ENCODE results near the gene LHX5. TPM values are rescaled to one million over a fixed set of nuclear protein-coding genes. Genes with fewer than 3 reads are reported as not detected.

LHX5 gene
- polyA plus RNA-seq, 3 donors = 0.10 TPM; not detected in 2

DNA sequence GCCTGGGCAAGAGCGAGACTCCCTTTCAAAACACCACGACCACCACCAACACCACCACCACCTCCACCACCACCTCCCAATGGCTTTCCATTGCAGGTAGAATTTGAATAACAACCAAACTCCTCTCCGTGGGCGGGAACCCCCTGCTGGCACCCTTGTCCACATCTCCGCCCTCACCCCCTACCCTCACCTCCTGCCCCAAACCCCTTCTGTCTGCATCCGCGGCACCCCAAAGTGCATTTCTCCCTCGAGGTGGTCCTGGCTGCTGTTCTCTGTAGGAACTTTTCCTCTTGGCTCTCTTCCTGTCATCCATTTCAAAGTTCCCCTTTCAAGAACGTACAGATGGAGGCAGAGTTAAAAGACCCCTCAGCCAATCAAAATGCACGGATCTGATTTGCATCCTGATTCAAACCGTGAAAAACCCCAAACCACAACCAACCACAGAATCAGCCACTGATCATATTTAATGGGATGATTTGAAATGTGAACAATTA lies 45.7 kb downstream of the LHX5 start:
- H3K27ac ChIP-seq (ENCODE audit: low read depth, low read length) = no peak overlapping the region
- WGBS, 3 donors = 36 to 61% (median 40%) methylated on average over 11 of the region's 11 CpGs

DNA sequence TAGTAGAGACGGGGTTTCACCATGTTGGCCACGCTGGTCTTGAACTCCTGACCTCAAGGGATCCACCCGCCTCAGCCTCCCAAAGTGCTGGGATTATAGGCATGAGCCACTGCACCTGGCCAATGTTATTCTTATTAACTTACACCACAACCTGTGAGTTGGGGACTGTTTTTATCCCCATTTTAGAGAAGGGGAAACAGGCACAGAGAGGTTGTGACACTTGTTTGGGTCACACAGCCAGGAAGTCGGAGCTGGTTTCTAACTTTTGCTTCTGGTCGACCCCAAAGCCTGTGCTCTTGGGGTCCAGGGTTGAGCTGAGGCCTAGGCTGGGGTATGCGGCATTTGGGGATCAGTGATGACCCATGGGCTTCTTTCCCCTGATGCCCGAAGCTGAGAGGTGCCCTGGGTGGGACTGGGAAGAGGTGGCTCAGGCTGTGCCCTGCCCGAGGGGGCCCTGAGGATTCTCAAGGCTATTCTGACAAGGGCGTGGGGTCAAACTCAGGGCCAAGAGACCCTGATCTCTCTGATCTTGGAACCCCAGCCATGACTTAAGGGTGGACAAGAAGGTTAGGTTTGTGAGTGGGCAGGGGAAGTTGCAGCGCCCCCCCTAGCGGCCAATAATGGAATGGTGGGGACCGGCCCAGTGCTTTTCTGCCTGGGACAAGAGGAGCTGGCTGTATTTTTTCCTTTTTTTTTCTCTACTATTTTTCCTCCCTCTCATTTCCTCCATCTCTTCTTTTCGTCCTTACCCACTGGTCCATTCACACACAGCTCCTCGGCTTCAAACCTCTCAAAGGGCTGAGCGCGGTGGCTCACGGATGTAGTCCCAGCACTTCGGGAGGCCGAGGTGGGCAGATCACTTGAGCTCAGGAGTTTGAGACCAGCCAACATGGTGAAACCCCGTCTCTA lies 46.5 kb downstream of the LHX5 start:
- no peak overlapping the region for H3K27ac ChIP-seq (ENCODE audit: low read depth, low read length)
- 58 to 63% (median 62%) methylated on average over 20 of the region's 20 CpGs for WGBS, 3 donors

DNA sequence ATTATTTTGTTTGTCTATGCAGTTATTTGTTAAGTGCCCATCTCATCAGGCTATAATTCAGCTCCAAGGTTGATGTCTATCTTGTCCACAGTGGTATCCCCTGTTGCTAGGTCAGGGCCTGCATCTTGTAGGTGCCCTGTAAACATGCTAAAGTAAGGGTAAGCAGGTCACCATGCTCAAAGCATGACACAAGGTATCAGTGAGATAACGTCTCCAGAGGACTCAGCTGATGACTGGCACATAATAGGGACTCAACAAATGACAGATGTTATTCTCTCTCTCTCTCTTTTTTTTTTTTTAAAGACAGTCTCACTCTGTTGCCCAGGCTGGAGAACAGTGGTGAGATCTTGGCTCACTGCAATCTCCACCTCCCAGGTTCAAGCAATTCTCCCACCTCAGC lies 47.2 kb downstream of the LHX5 start:
- WGBS, 3 donors = 76 to 80% (median 79%) methylated on average over 1 of the region's 1 CpG
- H3K27ac ChIP-seq (ENCODE audit: low read depth, low read length) = no peak overlapping the region

DNA sequence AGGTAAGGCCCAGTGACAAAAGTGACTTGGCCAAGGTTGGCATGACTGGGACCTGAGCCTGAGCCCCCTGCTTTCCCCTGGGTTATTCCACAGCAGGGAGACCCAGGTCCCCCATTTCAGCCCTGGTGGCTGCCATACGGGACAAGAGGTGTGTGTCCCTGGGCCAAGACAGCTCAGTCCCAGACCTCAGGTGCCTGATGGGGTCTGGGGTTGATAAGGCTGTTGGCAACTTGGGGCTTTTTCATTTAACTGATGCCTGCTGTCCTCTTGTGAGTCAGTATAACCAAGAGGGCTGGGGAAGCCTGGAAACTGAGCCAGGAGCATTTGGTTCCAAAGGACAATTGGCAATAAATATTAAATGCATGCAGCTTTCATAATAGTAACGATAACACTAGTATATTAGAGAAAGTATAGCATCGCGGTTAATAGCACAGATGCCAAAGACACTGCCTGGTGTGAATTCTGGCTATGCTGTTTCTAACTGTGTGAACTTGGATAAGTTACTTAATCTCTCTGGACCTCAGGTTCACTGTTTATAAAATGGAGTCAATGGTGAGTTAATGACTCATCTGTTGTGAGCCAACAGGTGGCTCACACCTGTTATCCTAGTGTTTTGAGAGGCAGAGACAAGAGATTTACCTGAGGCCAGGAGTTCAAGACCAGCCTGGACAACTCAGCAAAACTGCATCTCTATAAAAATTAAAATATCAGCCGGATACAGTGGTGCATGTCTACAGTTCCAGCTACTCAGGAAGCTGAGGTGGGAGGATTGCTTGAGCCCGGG lies 48.6 kb downstream of the LHX5 start:
- H3K27ac ChIP-seq (ENCODE audit: low read depth, low read length) = no peak overlapping the region
- WGBS, 3 donors = 60 to 81% (median 79%) methylated on average over 6 of the region's 6 CpGs

DNA sequence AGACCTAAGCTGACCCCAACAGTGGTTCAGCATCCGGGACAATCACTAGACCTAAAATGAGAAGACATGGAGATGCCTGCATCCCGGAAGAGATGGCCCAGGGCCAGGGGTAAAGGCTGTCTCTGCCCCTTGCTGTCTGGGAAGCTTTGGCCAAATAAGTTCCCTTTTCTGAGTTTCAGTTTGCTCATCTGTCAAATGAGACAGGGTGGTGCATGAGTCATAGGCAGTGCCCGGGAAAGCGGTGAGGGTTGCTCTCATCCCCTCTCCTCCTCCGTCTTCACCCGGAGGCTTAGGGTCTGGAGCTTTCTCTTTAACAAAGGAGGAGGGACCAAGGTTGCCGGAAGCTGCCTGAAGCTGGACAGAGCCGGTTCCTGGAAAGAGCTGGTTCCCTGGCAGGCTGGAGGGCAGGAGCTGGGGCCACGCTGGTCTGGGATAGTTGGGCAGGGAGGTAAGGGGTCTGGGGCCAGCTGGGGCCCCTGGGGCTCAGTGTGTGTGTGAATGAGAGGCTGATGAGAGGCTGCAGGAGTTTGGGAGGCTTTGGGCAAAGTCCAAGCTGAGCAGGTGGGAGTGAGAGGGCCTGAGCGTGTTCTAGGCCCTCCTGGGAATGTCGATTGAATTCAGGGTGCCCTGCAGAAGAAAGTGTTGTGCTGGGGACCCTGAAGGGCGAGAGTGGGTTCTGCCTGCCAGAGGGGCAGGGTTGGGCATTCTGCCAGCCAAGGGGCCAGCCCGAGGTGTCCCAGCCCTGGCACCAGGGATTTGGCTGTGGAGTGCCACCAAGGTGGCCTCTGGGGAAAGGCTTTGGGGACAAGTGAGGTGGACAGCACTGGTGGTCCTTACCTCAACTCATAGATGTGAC lies 49.4 kb downstream of the LHX5 start, which contains the start of gene SDSL:
SDSL (plus strand) TSS at position 351 of the 856 bp plus-strand sequence. CDS start 5,603 bp downstream, outside the sequence.
- WGBS, 3 donors = 3 to 8% (median 5%) methylated on average over 13 of the region's 13 CpGs

DNA sequence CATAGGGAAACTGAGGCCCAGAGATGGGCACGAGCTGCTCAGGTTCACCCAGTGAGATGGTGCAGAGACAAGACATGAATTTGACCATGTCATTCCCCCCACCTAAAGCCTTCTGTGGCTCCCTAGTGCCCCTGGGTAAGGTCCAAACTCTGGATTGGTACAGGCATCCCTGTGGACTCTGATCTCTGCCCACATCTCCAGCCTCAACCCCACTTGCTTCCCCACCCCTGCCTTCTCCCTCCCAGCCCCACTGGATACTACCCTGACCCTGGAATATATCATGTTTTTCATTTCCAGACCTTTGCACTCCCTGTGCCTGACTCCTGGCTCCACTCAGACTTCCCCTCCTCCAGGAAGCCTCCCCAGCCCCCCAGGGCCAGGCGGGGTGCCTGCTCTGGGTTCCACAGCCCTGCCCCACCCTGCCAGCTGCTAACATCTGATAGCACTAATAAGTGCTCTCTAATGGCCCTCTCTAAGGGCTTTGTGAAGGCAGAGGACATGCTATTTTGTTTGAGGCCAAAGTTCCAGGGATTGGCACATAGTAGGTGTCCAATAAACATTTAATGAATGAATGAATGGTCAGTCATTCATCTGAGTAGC lies 50.6 kb downstream of the LHX5 start:
- 61 to 65% (median 61%) methylated on average over 2 of the region's 2 CpGs for WGBS, 3 donors
- no peak overlapping the region for H3K27ac ChIP-seq (ENCODE audit: low read depth, low read length)

More for the DNA sequence above, 49.4 kb downstream of the LHX5 start, which contains the start of gene SDSL:
- no peak within 1 kb of the TSS for H3K27ac ChIP-seq (ENCODE audit: low read depth, low read length)

DNA sequence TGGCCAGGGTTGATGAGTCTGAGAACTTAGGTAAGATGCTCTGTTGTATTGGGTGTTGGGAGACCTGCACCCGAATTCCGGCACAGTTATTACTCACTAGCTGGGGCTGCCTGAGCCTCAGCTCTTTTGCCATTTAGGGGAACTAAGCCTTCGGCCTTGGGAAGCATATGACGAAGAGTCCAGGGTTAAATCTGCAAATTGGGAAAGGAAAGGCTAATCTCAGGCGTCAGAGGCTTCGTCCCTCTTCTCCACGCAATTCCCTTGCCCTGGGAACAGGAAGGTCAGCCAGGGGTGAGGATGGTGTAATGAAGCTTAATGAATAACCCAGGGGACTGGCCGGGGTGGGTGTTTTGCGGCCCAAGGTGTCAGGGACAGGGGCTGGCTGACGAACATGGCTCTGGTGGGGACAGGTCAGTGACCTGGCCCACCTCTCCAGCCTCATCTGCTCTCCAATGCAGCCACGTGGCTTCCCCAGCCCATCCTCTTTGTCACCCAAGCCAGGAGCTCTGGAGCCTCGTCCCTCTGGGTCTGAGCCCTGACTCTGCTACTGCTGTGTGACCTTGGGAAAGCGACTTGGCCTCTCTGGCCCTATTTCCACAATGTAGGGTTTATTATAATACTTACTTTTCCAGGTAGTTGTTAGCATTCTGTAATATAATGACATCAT lies 53.3 kb downstream of the LHX5 start:
- 24 to 52% (median 36%) methylated on average over 13 of the region's 13 CpGs for WGBS, 3 donors
- H3K27ac ChIP-seq (ENCODE audit: low read depth, low read length) = no peak overlapping the region

DNA sequence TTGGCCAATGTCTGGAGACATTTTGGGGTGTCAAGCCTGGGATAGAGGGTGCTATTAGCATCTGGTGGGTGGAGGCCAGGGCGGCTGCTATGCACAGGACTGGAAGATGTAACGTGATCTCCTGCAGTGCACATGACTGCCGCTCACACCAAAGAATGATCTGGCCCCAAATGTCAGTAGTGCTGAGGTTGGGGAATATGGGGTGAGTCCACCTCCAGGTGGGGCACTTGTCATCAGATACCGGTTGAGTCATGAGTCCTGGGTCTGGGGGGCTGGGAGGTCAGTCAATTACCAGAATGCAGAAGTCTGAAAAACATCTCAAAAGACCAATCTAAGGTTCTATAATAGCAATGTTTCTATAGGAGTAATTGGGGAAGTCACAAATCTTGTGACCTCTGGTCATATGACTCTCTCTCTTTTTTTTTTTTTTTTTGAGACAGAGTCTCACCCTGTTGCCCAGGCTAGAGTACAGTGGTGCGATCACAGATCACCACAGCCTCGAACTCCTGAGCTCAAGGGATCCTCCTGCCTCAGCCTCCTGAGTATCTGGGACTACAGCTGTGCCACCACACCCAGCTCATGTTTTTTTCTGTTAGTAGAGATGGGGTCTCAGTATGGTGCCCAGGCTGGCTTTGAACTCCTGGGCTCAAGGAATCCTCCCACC lies 55.4 kb downstream of the LHX5 start:
- H3K27ac ChIP-seq (ENCODE audit: low read depth, low read length) = no peak overlapping the region
- 53 to 58% (median 53%) methylated on average over 6 of the region's 6 CpGs for WGBS, 3 donors

DNA sequence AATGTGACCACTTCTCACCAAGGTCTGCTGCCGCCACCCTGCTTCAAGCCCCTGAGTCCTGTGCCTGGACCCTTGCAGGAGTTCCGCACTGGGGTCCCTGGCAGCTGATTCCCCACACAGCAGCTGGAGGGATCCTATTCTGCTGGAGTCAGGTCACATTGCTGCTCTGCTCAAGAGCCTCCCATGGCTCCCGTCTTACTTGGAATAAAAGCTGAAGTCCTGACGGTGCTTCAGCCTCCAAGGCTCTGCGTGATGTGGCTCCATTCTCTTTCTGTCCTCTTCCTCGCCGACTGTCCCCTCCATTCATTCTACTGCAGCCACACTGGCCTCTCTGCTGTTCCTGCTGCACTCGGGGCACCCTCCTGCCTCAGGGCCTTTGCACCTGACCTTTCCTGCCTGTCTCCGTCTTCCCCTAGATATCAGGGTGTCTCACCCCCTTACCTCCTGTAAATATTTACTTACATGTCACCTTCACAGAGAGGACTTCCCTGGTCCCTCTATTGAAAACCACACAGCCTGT lies 57.1 kb downstream of the LHX5 start:
- WGBS, 3 donors = 86 to 91% (median 87%) methylated on average over 9 of the region's 9 CpGs
- no peak overlapping the region for H3K27ac ChIP-seq (ENCODE audit: low read depth, low read length)

DNA sequence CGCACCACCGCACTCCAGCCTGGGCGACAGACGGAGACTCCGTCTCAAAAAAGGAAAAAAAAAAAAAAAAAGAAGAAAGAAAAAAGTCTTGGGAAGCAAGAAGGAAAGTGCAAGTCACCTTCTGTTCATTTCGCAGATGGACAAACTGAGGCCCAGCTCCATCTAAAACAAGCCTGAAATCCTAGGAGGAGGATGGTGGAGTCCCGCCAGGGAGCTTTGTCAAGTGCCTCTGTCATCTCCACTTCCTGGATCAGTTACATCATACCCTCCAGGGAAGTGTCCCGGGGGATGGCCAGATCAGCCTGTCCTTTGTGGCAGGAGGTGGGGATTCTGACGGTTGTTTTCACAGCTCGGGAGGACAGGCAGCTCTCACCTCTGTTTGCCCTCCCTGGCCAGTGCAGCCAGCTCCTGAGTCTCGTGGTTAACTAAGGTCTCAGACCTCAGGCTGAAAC lies 58.2 kb downstream of the LHX5 start:
- H3K27ac ChIP-seq (ENCODE audit: low read depth, low read length) = no peak overlapping the region
- WGBS, 3 donors = 59 to 67% (median 60%) methylated on average over 11 of the region's 11 CpGs

Other genes starting within 250 kb of the LHX5 start
- gene SLC8B1, start 136.8 kb downstream of the LHX5 start, polyA plus RNA-seq = 10 to 100 TPM; 17.0 to 20.2 (median 17.5) TPM
- 10 to 100 TPM in 2 of 3 donors, 1 to 10 TPM in 1; 8.8 to 20.1 (median 12.5) TPM for gene PLBD2, start 113.3 kb downstream of the LHX5 start, polyA plus RNA-seq
- 1 to 10 TPM in 2 of 3 donors, under 1 TPM in 1; 0.13 to 2.9 (median 1.3) TPM for gene SDS, start 68.0 kb downstream of the LHX5 start, polyA plus RNA-seq
- gene SDSL, start 49.5 kb downstream of the LHX5 start, polyA plus RNA-seq = 1 to 10 TPM; 4.9 to 9.9 (median 8.0) TPM